Inflammatory macrophage treated with lipopolysaccharide for 4 hours (primary cell): ENCODE results near the gene DNMT1.
A peak's percentile ranks its signal among the peaks of the same experiment; 100 is the strongest.

Source experiments
- DNase-seq: peaks from one replicate; pipeline ENCODE4 v3.0.0-alpha.2; 2020

Gene DNMT1

GRCh38 chr19:10138879-10139795 lies 55.6 kb downstream of the DNMT1 start:
- DNase-seq = no peak

GRCh38 chr19:10137751-10138682 lies 56.7 kb downstream of the DNMT1 start:
- no peak for DNase-seq

- DNase-seq = no peak
These were observed 57.8 kb downstream of the DNMT1 start for GRCh38 chr19:10136936-10137335.

GRCh38 chr19:10135551-10136334 lies 59.0 kb downstream of the DNMT1 start:
- DNase-seq = no peak

- DNase-seq = no peak
These were observed 60.7 kb downstream of the DNMT1 start for GRCh38 chr19:10134040-10134439.

- DNase-seq = no peak
These were observed 61.2 kb downstream of the DNMT1 start for GRCh38 chr19:10133596-10133995.

- peak; percentile 77 for DNase-seq
These were observed 61.8 kb downstream of the DNMT1 start for GRCh38 chr19:10132905-10133304.

GRCh38 chr19:10126213-10126639 lies 68.5 kb downstream of the DNMT1 start:
- DNase-seq = peak; percentile 89

GRCh38 chr19:10124429-10124828 lies 70.3 kb downstream of the DNMT1 start:
- DNase-seq = no peak

- DNase-seq = no peak
These were observed 72.7 kb downstream of the DNMT1 start for GRCh38 chr19:10122045-10122444.

GRCh38 chr19:10120538-10121189 lies 74.1 kb downstream of the DNMT1 start:
- DNase-seq = no peak

- DNase-seq = no peak
These were observed 75.8 kb downstream of the DNMT1 start for GRCh38 chr19:10118960-10119359.

GRCh38 chr19:10116866-10117616 lies 77.7 kb downstream of the DNMT1 start:
- DNase-seq = no peak

GRCh38 chr19:10116085-10116865 lies 78.5 kb downstream of the DNMT1 start:
- DNase-seq = no peak

GRCh38 chr19:10115392-10116084 lies 79.2 kb downstream of the DNMT1 start:
- DNase-seq = no peak

- DNase-seq = no peak
These were observed 79.9 kb downstream of the DNMT1 start for GRCh38 chr19:10114651-10115391.

GRCh38 chr19:10113964-10114650 lies 80.6 kb downstream of the DNMT1 start:
- no peak for DNase-seq

GRCh38 chr19:10113592-10113963 lies 81.2 kb downstream of the DNMT1 start:
- no peak for DNase-seq
